K562 (cell line): ENCODE results near the gene SELENOF. TPM values are rescaled to one million over a fixed set of nuclear protein-coding genes. Genes with fewer than 3 reads are reported as not detected.

ENCODE experiments used
- CREB3 ChIP-seq: fragments of 450-650 bp; conservative IDR thresholded peaks from 2 replicates; pipeline ENCODE4 v1.6.1; 2016; ENCODE audit warnings: missing genetic modification characterization, low read depth, mild to moderate bottlenecking, missing compliant biosample characterization, moderate library complexity
- HDGF ChIP-seq: fragments of 450-650 bp; IDR thresholded peaks from 2 replicates; pipeline ENCODE4 v1.6.1; 2016
- HES1 ChIP-seq: fragments of 450-650 bp; IDR thresholded peaks from 2 replicates; pipeline ENCODE4 v1.6.1; 2016; ENCODE audit warnings: low read depth, mild to moderate bottlenecking, moderate library complexity
- JUND ChIP-seq, 2 experiments: IDR thresholded peaks; 2 replicates in 1 of 2; 3 replicates in 1 of 2; pipeline ENCODE4 v1.6.1; 2011; ENCODE audit warnings: borderline replicate concordance in 2 of 2, low read depth in 2 of 2, low read length in 2 of 2, improper control_type of control experiment in 1 of 2, missing biosample characterization in 1 of 2, missing genetic modification characterization in 1 of 2, missing genetic modification reagents in 1 of 2
- MEIS2 ChIP-seq: fragments of 450-650 bp; IDR thresholded peaks from 2 replicates; pipeline ENCODE4 v1.6.1; 2014; ENCODE audit warnings: mild to moderate bottlenecking; ENCODE audit not compliant: partially characterized antibody
- SMAD2 ChIP-seq: fragments of 150-350 bp; IDR thresholded peaks from 2 replicates; pipeline ENCODE4 v1.6.1; 2014; ENCODE audit warnings: low read depth, mild to moderate bottlenecking, low read length
- SPI1 ChIP-seq: IDR thresholded peaks from 2 replicates; pipeline ENCODE4 v1.6.1; 2011; ENCODE audit warnings: low read depth, low read length, control low read depth, borderline replicate concordance
- ZBTB34 ChIP-seq: fragments of 250-450 bp; sonication (Bioruptor Pico); IDR thresholded peaks from 2 replicates; pipeline ENCODE4 v1.8.0; 2021; ENCODE audit warnings: mild to moderate bottlenecking, moderate library complexity
- ZNF316 ChIP-seq: fragments of 450-650 bp; IDR thresholded peaks from 2 replicates; pipeline ENCODE4 v1.6.1; 2016
- ZNF639 ChIP-seq, 2 experiments: fragments of 200-800 bp in 1 of 2; sonication (Bioruptor generic) in 1 of 2; sonication (generic) in 1 of 2; formaldehyde crosslinking in 1 of 2; IDR thresholded peaks in 1 of 2; conservative IDR thresholded peaks in 1 of 2; 2 replicates each; pipeline versions ENCODE4 v1.5.0 to v1.6.1; 2016 to 2020; ENCODE audit warnings: missing compliant biosample characterization in 1 of 2, missing genetic modification characterization in 1 of 2, missing genetic modification reagents in 1 of 2
- ZNF668 ChIP-seq: fragments of 250-450 bp; sonication (Bioruptor Pico); IDR thresholded peaks from 2 replicates; pipeline ENCODE4 v1.8.0; 2022; ENCODE audit warnings: mild to moderate bottlenecking, inconsistent platforms
- ZNF699 ChIP-seq: fragments of 250-450 bp; sonication (Bioruptor Pico); IDR thresholded peaks from 2 replicates; pipeline ENCODE4 v1.8.0; 2021; ENCODE audit warnings: mild to moderate bottlenecking, moderate library complexity; ENCODE audit not compliant: insufficient replicate concordance
- polyA plus RNA-seq, 8 experiments: library from polyadenylated mRNA; depleted of rRNA in 4 of 8; stranded (reverse) in 5 of 8; unstranded in 3 of 8; fragments of >200 nt; fragmentation: Nextera tagmentation in 2 of 8; fragmentation: Illumina TruSeq in 1 of 8; extraction: Ambion mirVana in 2 of 8; extraction: Trizol in 1 of 8; gene quantifications; 2 replicates each; pipeline versions ENCODE4 v1.2.1 to v1.2.3, GENCODE V29; 2011 to 2014; ENCODE audit warnings: inconsistent platforms in 1 of 8, missing spikeins in 1 of 8
- total RNA-seq, 7 experiments: library from RNA; depleted of rRNA in 6 of 7; stranded (reverse); fragments of >200 nt in 6 of 7; fragmentation: Illumina TruSeq in 2 of 7; extraction: Trizol in 2 of 7; gene quantifications; 2 replicates each; pipeline versions ENCODE4 v1.2.1 to v1.2.3, GENCODE V29; 2011 to 2021; ENCODE audit warnings: low replicate concordance in 1 of 7

Gene SELENOF
- total and polyA plus RNA-seq, 9 of the 15 experiments (the other 6 are each of a cell fraction or from before 2014, with no cell fraction given), result 115 to 394 (median 215) TPM

GRCh38 chr1:86951430-86951829 lies 37.5 kb upstream of the SELENOF start (continued):
- TF ChIP-seq SPI1 (no peak), ZNF316 (peak; percentile 89), JUND (IDR thresholded peaks at IDR 0.05; ENCODE audit: borderline replicate concordance, low read depth, low read length) (0 out of 2 replicates have a peak, but pooled peaks have one; percentile 26), JUND (tag; IDR thresholded peaks at IDR 0.05; ENCODE audit: borderline replicate concordance, low read depth, low read length) (no peak), CREB3 (tag) (no peak), SMAD2 (no peak), MEIS2 (peak; percentile 21), ZBTB34 (CRISPR knock-in tag) (no peak), ZNF668 (CRISPR knock-in tag) (no peak), HES1 (no peak), ZNF639 (CRISPR knock-in tag; conservative IDR thresholded peaks at IDR 0.05 in 1 of 2, IDR thresholded peaks at IDR 0.05 in 1 of 2) (no peak), ZNF699 (CRISPR knock-in tag) (no peak), HDGF (no peak)
